NCI-H2196 (cell line): ENCODE results near the gene UBTD1.

ENCODE experiments used
- DNase-seq: peaks from one replicate; lab custom pipeline; 2025; ENCODE audit not compliant: unreplicated experiment; lab: John Stamatoyannopoulos, UW

Gene UBTD1

DNA sequence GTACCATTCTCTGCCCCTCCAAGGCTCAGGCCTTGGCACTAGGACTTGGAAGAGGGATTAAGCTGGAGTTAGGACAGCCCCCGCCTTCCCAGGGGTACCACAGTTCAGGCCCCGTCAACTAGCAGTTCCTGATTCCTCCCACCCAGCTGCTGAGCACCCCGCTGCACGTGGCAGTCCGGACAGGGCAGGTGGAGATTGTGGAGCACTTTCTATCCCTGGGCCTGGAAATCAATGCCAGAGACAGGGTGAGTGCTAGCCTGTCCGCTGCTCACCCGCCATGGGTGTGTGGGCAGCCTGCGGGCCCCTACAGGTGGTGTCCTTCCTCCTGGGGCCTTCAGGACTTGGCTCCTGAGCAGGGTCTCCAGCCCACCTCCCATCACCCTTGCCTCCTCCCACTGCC, 83.4 kb downstream of the UBTD1 start:
- no peak for DNase-seq

DNA sequence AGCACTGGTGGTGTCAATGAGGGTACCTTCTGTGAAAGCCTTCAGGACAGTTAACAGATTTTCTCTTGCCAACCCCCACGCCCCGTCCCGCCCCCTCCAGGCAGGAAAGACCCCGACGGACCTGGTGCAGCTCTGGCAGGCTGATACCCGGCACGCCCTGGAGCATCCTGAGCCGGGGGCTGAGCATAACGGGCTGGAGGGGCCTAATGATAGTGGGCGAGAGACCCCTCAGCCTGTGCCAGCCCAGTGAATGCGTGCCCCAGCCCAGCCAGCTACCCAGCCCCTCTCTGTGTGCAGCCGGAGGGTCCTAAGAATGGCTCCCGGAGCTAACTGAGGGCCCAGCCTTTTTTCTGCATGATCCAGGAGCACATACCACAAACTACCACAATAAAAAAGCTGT, 84.8 kb downstream of the UBTD1 start:
- DNase-seq, result no peak

DNA sequence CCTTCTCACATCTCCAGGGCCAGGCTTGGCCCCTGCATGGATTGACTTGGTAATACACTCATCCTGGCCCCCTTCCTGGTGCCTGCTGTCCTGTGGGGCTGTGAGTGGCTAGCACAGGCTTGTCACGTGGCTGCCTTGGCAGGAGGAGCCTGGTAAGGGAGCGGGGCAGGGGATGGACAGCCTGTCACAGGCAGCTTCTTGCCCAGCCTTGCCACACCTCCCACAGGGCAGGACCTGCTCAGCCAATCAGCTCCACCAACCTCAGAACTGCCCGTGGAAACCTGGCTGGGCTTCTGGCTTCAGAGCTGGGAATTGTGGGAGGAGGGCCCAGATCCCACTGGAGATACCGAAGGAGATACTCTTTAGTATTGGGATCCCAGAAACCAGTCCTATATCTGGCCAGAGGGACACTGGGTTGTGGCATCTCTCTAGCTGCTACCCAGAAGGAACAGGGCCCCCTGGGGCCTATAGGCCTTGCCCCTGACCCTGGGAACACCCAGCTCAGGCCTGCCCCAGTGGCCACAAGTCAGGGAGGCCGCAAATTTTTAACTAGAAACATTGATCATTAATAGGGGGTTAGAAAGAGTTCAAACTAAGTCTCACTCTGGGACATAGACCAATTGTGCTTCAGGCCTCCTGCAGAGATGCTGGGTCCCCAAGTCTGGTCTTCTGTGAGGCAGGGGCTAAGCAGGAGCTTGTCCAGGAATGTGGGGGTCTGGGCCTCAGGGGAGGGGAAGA, 85.5 kb downstream of the UBTD1 start, which contains the start of gene HOGA1:
Gene HOGA1, plus strand, starts transcription at position 330 of the 738 bp plus-strand sequence. Its CDS starts 315 bp downstream, at position 645.
- DNase-seq, result peak; percentile 5

DNA sequence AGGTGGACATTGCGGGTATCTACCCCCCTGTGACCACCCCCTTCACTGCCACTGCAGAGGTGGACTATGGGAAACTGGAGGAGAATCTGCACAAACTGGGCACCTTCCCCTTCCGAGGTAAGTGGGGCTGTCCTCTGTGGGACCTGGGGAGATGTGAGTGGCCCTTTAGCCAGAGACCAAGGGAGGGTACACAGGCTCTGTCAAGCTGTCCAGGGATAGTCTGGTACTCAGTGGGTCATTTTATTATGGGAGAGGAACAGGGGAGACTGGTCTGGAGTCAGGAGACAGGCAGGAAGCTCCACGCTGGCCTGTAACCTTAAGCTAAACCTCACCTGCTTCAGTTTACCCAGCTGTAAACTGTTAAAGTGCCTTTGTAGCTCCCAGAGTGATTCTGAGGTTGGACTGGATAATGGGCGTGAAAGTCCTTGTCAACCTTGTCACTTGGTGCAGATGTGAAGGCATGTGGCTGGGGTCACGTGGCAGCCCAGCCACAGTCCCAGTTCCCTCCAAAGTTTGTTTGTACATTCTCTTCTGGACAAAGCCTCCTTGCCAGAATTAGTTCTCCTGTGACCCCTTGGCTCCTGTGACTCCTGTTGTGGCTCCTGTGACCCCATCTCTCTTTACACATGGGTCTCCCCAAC, 86.2 kb downstream of the UBTD1 start:
- no peak for DNase-seq

DNA sequence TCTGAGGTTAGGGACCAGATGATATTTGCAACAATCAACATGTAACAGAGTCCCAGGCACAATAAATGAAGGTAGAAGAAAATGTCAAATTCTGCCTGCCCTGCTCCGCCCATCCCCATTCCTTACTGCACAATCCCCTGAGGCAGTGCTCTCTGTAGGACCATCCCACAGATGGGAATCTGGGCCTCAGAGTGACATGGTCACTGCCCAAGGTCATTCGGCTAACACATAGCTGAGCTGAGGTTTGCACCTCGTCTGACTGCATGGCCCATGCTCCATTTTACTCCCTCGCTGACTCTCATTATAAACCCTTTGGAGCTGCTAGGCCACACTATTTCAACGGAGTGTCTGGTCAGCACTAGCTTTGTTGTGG, 86.7 kb downstream of the UBTD1 start:
- no peak for DNase-seq

DNA sequence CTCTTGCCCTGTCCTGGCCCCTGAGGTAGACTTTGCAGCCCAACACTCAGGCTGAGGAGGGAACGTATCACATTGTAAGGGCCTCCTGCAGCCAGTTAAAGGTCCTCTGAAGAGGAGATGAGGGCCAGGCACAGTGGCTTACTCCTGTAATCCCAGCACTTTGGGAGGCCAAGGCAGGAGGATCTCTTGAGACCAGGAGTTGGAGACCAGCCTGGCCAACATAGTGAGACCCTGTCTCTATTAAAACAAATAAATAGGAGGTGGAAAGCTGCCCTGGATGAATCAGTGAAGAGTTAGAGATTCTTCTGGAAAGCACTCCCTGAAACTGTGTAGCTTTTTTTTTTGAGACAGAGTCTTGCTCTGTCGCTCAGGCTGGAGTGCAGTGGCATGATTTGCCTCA, 88.5 kb downstream of the UBTD1 start:
- DNase-seq, result no peak

DNA sequence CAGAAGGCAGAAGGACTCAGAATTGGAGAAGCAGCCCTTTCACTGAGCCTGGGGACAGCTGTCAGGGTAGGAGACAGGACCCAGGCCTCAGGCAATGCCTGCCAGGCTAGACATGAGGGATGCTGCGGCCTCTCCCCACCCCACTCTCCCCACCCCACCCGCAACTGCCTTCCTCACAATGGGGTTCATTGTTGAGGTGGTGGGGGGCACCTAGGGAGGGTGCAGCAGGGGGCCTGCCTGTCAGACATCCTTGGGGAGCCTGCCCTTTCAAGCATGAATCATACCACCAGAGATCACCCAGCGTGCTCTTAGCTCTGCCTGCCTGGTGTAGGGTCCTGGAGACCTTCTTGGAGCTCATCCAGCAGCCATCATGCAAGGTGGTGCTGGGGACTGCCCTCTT, 90.8 kb downstream of the UBTD1 start, which contains the start of gene C10orf62:
Gene C10orf62, plus strand, starts transcription at position 243 of the 400 bp plus-strand sequence. CDS start 177 bp downstream, outside the sequence.
- no peak for DNase-seq

DNA sequence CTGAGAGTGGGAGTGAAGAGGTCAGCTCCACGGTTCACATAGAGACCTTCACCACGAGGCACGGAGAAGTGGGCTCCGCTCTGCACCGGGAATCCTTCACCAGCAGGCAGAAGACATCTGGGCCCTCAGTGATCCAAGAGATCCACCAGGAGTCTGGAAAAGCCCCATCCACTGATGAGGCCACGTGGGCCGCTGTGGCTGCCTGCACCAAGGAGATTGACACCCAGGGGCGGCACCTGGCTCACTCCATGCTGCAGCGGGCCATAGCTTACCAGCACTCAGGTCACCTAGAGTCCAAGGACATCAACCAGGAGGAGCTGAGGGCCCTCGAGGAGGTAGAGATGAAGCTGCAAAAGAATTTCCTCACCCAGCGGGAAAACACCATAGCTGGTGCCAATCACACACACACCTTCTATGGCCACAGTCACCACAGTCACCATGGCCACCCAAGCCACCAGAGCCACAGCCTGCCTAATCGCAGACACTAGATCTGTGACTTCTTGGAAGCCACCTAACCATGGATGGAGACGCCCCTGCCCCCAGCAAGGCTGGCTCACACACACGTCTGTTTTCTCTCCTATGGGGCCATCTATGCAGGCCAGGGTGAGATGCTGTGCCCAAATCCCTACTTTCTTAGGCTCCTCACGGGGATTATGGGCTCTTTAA, 91.5 kb downstream of the UBTD1 start:
- DNase-seq, result no peak

DNA sequence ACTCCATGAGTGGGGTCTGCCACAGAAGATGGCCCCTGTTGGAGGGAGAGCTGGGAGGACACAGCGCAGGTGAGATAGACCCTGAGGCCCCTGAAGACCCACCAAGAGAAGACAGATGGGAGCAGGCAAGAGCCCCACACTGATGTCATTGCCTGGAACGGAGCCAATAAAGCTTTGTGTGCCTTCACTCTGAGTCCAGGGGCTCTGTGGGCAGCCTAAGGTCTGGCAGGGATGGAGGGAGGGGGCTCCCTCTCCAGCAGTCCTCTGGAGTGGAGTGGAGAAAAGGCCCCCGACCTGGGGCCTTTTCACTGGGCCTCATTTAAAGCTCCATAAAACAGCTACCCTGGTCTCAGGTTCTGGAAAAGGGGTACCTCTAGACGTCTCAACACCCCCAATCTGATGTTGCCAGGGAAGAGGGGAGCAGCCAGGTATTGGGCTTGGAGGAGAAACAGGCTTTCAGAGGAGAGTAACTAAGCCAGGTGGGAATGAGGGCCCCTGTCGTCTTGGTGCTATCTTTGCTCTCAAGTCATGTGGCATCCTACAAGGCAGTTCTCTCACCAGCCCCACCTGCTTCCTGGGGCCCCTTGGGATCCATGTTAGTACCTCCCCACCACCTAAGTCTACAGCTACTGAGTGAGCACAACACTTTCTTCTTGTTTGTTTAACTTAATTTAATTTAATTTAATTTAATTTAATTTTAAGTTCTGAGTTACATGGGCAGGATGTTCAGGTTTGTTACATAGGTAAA, 92.2 kb downstream of the UBTD1 start:
- DNase-seq, result no peak

DNA sequence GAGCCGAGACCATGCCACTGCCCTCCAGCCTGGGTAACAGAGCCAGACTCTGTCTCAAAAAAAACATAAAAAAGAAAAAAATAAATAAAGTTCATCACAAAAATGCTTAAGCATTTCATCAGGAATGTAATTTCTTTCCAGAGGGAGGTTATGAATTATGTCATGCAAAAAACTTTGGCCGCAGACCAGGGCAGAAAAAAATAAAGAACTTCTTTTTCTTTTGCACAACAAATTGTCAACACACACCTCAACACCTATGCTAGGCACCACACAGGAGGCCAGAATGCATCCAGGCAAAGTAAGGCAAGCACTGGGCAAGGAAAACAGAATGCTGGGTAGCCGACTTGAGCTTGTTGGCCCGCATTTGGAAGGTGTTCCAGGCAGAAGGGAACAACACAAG, 94.7 kb downstream of the UBTD1 start:
- DNase-seq, result no peak

DNA sequence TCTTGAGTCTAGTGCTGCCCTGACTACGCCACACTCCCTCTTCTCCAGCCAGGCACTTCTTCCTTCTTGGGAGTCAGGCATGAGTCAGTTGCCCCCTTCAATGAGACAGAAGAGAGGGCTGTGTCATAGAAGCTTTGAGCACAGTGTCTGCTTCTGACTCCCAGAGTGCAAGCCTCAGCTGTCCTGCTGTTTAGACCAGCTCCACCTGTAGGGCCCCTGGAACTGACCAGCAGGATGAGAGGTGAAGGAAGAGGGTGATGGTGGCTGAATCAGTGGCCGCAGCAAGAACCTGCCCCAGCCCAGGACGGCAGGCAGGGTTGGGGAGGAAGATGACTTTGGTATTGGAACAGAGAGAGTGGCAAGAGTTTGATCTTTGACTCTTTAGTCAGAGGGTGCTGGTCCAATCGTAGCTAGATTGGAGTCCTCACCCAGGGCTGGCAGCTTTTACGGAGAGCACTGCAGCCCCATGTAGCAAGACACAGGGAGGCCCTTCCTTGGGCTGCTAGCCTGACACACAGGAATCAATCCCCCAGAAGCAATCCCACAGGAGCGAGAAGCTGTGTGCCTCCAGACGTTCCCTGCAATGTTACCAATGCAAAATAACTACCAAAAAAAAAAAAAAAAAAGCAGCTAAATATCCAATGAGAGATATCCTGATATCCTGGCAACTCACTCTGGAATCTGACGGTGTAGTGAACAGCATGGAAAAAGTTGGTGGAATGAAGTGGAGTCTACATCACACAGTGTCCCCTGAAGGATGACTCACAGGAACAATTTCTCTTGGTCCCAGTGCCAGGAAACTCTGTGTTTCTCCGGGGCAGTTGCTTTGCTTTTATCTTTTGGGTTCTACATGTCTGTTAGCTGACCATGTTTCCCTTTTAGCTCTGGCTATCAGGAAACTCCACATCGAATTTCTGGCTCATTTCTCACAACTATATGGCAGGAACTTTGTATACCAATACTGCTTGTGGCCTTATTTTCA, 97.7 kb downstream of the UBTD1 start:
- DNase-seq, result no peak

DNA sequence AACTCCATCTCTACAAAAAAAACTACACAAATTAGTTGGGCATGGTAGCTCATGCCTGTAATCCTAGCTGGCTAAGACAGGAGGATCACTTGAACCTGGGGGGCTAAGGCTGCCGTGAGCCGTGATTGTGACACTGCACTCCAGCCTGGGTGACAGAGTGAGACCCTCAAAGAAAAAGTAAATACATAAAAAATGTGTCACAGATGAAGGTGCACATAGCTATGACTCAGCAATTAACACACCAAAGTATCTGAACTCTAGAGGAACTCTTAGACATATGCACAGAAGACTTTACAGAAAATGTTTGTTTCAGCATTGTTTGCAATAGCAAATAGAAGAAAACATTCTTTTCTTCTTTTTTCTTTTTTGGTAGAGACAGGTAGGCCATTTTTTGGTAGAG, 99.1 kb downstream of the UBTD1 start:
- no peak for DNase-seq

DNA sequence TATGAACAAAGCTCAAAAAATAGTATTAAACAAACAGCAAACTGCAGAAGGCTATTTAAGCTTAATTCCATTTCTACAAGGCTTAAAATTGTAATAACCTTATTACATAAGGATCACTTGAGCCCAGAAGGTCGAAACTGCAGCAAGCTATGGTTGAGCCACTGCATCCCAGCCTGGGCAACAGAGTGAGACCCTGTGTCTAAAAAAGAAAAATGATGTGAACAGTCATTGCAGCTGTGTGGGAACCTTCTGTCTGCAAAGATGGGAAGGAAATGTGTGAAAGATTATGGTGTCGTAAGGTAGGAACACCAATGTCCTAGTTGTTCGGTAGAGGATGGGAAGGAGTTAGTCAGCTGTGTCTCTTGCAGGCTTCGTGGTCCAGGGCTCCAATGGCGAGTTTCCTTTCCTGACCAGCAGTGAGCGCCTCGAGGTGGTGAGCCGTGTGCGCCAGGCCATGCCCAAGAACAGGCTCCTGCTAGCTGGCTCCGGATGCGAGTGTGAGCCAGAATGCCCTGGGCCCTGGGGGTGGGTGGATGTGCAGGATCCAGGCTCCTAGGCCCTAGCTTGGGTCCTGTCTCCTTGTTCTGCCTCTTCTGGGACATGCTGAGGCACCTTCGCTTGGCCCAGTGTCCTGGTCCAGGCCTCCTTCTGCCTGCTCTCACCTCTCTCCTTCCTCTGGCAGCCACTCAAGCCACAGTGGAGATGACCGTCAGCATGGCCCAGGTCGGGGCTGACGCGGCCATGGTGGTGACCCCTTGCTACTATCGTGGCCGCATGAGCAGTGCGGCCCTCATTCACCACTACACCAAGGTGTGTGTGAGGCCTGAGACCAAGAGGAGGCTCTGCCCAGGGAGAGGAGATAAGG, 99.9 kb downstream of the UBTD1 start:
- DNase-seq, result no peak

DNA sequence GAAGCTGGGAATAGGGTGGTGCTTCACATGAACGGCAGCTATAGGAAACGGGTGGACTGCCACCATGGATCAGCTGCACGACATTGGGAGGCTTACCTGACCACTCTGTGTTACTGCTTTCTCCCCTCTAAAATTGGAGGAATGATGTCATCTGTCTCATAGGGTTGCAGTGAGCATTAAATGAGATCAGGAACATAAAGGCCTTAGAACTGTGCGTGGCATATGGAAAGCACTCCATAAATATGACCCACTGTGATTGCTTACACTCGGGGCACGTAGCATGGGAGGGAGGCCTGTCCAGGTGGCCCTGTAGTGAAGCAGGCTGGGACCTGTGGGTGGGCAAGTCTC, 100.5 kb downstream of the UBTD1 start:
- DNase-seq, result no peak

DNA sequence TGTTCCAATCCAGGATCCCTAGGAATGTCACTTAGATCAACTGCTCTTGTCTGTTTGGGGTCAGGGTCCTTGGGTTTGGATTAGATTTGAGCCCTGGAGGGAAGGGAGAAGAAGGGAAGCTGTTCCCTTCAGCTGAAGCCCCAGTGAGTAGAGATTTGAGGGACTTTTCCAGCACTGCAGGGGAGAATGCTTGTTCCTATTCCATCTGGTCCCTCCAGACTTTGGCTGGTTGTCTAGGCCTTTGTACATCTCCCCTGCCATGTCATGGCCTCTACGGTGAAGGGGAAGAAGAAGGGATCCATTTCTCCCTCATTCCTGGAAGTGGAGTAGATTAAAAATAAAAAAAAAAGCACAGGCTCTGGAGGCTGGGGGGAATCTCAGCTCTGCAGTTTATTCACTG, 101.9 kb downstream of the UBTD1 start:
- DNase-seq, result no peak

DNA sequence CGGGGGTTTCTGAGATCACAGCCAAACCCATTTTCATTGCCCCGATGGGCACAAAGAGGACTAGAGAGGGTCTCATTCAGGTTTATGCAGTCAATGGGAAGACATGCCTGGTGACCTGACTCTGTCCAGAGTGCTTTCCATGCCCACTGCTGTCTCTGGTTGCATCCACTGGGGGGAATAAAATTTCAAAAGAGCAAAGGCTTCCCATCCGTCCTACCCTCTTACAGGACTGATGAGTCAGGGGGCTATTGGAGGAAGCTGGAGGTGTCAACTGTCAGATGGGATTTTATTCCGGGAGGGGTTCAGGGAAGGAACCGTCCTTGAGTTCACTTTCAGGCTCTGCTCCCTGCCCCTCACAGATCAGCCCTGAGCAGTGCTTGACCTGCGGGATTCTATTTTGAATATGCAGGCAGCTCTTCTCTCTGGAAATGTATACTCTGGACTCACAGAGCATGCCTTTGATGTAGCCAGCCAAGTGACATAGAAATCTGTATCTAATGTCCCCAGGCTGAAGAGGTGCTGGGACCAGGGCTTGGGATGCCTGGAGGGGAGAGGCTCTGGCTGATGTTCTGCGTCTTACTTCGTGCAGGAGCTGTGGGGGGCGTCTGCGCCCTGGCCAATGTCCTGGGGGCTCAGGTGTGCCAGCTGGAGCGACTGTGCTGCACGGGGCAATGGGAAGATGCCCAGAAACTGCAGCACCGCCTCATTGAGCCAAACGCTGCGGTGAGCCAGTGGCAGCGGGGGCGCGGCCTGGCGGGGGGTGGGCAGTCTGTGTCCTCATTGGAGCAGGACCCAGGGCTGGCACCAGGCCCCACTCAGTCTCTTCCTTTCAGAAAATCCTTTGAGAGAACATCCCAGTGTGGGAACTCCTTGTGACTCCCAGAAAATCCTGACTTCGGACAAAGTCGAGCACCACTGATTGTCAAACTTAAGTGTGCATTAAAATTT, 102.8 kb downstream of the UBTD1 start:
- DNase-seq, result no peak

DNA sequence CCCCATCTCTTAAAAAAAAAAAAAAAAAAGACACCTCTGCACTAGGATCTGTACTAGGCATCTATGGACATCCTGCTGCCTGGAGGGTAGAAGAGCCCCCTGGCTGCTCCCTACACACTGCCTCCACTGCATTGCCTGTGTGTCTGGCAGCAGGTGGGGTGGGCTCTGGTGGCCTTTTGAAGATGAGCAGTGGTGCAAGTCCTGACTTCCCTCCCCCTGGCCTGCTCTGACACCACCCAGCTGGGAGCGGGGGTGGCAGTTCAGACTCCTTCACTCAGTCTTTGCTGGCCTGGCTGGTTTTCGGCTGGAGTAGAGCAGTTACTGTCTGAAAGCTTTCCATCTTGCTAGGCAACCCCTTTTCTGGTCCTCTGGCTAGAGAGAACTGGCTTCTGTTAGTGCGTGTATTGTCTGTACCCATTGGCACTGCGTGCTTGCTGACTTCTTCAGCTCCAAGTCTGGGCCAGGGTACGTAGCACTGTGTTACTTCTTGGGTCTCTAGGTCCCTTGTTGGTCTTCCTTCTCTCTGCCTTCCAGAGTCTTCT, 108.4 kb downstream of the UBTD1 start:
- no peak for DNase-seq

DNA sequence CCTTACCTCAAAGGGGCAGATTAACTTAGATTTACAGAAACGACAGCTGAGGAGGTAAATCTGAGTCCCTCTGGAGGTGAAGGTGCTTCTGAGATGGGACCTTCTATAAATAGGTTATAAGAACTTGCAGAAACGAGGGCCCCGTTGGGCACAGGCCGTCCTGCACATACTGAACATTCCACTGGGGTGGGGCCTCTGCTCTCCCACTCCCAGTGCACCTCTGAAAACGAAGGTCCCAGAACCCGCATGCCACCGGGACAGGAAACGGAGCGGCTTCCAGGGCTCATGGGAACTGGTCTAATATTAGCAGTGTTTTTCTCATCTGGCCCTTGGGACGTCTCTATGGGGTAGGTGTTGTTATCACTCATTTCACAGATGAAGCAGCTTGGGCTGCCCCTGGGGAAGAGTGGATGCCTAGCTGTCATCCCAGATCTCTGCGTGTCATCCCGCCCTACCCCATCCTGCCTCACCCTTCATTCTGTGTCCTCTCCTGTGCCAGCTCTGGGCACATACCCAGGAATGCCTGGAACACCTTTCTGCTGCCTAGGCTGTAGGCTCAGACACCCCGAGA, 110.4 kb downstream of the UBTD1 start:
- no peak for DNase-seq
